H1 (cell line): ENCODE measurements around the gene KCNQ1. TPM values are rescaled to one million over a fixed set of nuclear protein-coding genes. Genes with fewer than 3 reads are reported as not detected.

ENCODE experiments used
- CHD7 ChIP-seq: fragments of 300-600 bp; sonication (generic); IDR thresholded peaks from 2 replicates; pipeline ENCODE4 v1.7.1; 2012; ENCODE audit warnings: low read length, moderate library complexity, mild to moderate bottlenecking, inconsistent platforms; ENCODE audit not compliant: insufficient replicate concordance
- polyA plus RNA-seq, 7 experiments: library from polyadenylated mRNA; depleted of rRNA in 3 of 7; stranded (reverse) in 5 of 7; unstranded in 2 of 7; fragments of >200 nt in 5 of 7; fragments of 200-250 nt in 2 of 7; gene quantifications; 1 replicate in 5 of 7; 2 replicates in 1 of 7; 4 replicates in 1 of 7; pipeline versions ENCODE4 v1.2.1 to v1.2.3, GENCODE V29; 2011 to 2013; ENCODE audit warnings: missing spikeins in 2 of 7, mixed read lengths in 2 of 7
- total RNA-seq: library from RNA; stranded (reverse); fragmentation: NEBNext Ultra II Directional; extraction: Animal tissue kit (Norgen Biotek cat#: 25700); gene quantifications from 2 replicates; pipeline ENCODE4 v1.2.1, GENCODE V29; 2021

KCNQ1 gene
- total and polyA plus RNA-seq, 2 of the 8 experiments (the other 6 are each of a cell fraction or from before 2014, with no cell fraction given): 1.9 to 2.0 TPM

- no peak for TF ChIP-seq CHD7
- TF ChIP-seq, all 59 proteins: peak for 0
These were observed 8.2 kb upstream of the KCNQ1 start (continued) for GRCh38 chr11:2436521-2437031.
